Measurements from ENCODE around the gene GNAI3.
A peak's percentile ranks its signal among the peaks of the same experiment; 100 is the strongest.

Gene GNAI3

GRCh38 chr1:109546311-109547109, 1.9 kb upstream of the GNAI3 start:
- DNase-seq: peak; percentile 92

GRCh38 chr1:109547463-109548320, 723 bp upstream of the GNAI3 start:
- DNase-seq: peak; percentile 16

GRCh38 chr1:109556563-109556962, 8.1 kb downstream of the GNAI3 start:
- no peak for DNase-seq

GRCh38 chr1:109557520-109557919, 9.1 kb downstream of the GNAI3 start:
- DNase-seq: no peak

- DNase-seq: no peak
Observed at GRCh38 chr1:109559995-109560394, 11.6 kb downstream of the GNAI3 start.

- no peak for DNase-seq
Observed at GRCh38 chr1:109564194-109564878, 15.9 kb downstream of the GNAI3 start.

- DNase-seq: no peak
Observed at GRCh38 chr1:109565241-109565640, 16.8 kb downstream of the GNAI3 start.

GRCh38 chr1:109566982-109567381, 18.6 kb downstream of the GNAI3 start:
- DNase-seq: no peak

DNA sequence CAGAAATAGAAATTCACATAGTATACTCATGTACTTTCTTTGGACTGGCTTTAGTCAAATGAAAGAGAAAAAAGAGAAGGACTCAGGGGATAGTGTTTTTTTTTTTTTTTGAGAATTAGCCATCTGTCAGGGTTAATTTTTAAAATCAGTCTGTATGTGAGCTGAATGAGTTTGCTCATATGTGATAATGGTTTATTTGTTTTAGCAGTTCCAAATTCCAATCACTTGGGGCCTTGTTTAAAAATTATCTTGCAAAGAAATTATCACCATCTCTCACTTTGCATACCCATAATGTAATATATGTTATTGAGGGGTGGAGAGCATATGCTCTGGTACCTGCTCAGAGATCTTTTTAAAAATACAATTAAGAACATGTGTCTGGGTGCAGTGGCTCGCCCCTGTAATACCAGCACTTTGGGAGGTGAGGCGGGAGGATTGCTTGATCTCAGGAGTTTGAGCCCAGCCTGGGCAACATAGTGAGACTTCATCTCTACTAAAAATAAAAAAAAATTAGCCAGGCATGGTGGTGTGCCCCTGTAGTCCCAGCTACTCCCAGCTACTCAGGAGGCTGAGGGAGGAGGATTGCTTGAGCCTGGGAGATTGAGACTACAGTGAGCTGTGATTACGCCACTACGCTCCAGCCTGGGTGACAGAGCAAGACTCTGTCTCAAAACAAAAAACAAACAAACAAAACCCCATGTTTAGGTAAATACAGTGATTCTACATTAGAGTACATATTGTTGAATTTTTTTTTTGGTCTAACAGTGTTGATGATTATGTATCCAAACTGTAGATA, 19.7 kb downstream of the GNAI3 start:
- DNase-seq: no peak

GRCh38 chr1:109569323-109569722, 20.9 kb downstream of the GNAI3 start:
- DNase-seq: no peak

GRCh38 chr1:109570414-109570813, 22.0 kb downstream of the GNAI3 start:
- no peak for DNase-seq

DNA sequence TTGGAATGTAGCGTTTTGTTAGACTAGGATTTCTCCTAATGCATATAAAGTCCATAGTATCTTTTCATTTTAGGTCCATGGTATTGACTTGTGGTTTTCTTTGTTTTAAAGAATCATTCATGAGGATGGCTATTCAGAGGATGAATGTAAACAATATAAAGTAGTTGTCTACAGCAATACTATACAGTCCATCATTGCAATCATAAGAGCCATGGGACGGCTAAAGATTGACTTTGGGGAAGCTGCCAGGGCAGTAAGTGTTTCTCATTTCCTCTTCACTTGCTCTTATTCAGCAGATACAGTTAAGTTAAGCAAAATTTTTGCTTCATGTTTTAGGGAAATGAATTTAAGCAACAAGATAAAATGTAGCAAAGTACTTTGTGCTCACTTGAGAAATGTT, 25.4 kb downstream of the GNAI3 start:
- DNase-seq: no peak

- DNase-seq: no peak
Observed at GRCh38 chr1:109578947-109579443, 30.6 kb downstream of the GNAI3 start.

DNA sequence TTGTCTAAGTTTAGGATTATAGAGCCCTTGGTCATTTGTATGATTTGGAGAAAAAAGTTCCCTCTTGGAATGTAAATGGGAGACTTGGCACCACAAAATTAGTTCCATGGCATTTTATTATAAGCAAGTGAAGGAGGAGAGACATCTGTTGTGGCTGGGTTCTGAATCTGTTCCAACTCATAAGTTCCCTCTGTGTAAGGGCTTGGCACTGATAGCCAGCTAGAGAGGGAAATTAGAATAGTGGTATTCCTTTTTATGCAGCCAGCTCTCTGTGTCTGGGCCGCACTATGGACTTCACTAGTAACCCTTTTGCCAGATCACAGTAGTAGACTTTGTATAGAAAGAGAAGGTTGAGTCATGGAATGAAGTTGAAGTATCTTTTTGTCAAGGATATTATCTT, 31.1 kb downstream of the GNAI3 start:
- no peak for DNase-seq

DNA sequence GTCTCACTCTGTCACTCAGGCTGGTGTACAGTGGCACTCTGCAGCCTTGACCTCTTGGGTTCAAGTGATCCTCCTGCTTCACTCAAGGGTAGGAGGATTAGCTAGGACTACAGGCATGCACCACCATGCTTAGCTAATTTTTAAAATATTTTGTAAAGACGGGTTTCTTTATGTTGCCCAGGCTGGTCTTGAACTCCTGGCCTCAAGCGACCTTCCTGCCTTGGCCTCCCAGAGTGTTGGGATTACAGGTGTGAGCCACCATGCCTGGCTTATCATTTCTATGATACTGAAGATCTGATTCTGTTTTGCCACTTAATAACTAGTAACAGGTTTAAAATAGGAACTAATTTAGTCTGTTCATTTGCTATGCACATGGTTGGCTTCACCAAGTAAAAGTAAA, 33.6 kb downstream of the GNAI3 start:
- DNase-seq: no peak

DNA sequence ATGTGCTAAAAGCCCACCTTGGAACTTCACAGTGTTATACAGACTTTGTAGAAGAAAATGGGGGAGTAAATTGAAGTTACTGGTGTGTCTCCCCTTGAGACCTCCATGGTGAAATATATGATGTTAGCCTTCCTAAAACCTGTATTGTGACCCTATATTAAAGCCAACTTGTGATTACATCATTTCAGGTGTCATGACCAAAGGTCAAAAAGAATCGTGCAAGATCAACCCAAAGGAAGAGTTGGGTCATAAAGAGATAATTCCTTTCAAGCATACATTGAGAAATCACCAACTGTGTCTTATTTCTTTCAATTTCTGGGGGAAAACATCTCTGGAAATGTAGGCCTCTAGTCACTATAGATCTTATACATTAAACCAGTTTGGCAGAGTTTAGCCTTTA, 36.4 kb downstream of the GNAI3 start:
- DNase-seq: no peak

GRCh38 chr1:109586055-109586454, 37.6 kb downstream of the GNAI3 start:
- no peak for DNase-seq

DNA sequence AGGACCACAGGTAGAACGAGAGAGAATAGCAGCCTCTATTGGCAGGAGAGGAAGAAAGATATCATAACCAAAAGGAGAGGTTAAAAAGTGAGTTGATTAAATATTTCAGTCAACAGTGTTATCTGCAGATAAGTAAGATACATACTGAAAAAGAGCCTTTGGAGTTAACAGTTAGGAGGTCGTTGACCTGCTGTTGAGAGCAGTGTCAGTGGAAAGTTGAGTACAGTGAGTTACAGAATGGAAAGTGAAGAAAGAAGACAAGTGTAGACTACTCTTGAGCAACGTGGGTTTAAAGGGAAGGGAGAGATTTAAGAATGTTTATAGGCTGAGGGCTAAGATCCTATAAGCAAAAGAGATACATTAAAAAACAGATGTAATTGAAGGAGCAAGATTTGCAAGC, 40.8 kb downstream of the GNAI3 start:
- DNase-seq: no peak

GRCh38 chr1:109589679-109590078, 41.3 kb downstream of the GNAI3 start:
- DNase-seq: no peak

DNA sequence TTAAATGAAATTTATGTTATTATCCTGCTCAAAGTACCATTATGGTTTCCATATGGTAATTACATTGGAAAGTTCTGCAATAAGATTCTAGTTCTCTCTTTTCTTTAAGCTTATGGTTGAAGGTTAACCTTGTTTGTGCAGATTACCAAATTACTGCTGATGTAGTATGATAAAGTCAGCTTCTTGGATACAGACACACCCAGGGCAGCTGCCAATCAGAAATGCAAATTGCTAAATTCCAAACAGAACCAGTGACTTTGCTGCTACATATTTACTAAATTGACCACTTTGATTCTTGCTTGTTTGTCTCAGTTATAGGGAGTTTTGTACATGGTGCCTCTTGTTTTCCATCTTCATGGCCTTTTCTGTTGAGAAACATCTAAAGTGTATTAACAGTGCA, 44.5 kb downstream of the GNAI3 start:
- no peak for DNase-seq

DNA sequence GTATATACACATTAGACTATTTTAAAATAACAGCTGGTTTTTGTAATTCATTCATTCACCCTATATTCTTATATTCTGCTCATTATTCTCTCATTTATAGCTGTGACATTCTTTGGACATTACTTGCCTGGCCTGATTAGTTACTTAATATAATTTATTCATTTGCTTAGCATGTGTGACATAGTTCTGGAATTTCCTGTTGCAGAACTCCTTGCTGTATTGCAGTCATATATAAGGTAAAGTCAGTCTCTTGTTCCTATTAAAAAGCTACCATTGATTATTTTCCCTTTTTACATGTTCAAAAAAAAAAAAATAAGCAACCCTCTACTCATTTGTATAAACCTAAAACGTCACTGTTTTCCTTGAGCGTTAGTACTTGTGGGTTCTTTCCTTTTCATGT, 47.1 kb downstream of the GNAI3 start:
- DNase-seq: no peak

- no peak for DNase-seq
Observed at GRCh38 chr1:109598156-109598555, 49.7 kb downstream of the GNAI3 start.

GRCh38 chr1:109598655-109599054, 50.2 kb downstream of the GNAI3 start:
- DNase-seq: no peak
